ENCODE results near the gene CBX7.
"Not testable (repeated sequence)": the region's sequence is repeated elsewhere in the genome, so short reads cannot be mapped to it uniquely, and the experiment has no call there.

CBX7 gene

GRCh38 chr22:39174498-39175352, 22.2 kb upstream of the CBX7 start:
- in situ Hi-C loops (cut with HindIII; ENCODE audit: low sequenced_read_pairs): no loop called here

- in situ Hi-C loops (cut with HindIII; ENCODE audit: low sequenced_read_pairs): no loop called here
Measured at GRCh38 chr22:39173787-39174497, 21.5 kb upstream of the CBX7 start.

GRCh38 chr22:39173050-39173706, 20.7 kb upstream of the CBX7 start:
- in situ Hi-C loops (cut with HindIII; ENCODE audit: low sequenced_read_pairs): no loop called here

GRCh38 chr22:39172265-39173049, 20.0 kb upstream of the CBX7 start:
- in situ Hi-C loops (cut with HindIII; ENCODE audit: low sequenced_read_pairs): not testable (repeated sequence)

- in situ Hi-C loops (cut with HindIII; ENCODE audit: low sequenced_read_pairs): no loop called here
Measured at GRCh38 chr22:39171623-39172264, 19.3 kb upstream of the CBX7 start.

GRCh38 chr22:39170825-39171622, 18.5 kb upstream of the CBX7 start:
- in situ Hi-C loops (cut with HindIII; ENCODE audit: low sequenced_read_pairs): no loop called here

- in situ Hi-C loops (cut with HindIII; ENCODE audit: low sequenced_read_pairs): no loop called here
Measured at GRCh38 chr22:39169797-39170466, 17.5 kb upstream of the CBX7 start.

- in situ Hi-C loops (cut with HindIII; ENCODE audit: low sequenced_read_pairs): no loop called here
Measured at GRCh38 chr22:39166547-39166946, 14.1 kb upstream of the CBX7 start.

GRCh38 chr22:39156093-39156492, 3.6 kb upstream of the CBX7 start:
- in situ Hi-C loops (cut with HindIII; ENCODE audit: low sequenced_read_pairs): not testable (repeated sequence)

GRCh38 chr22:39155421-39155820, 2.9 kb upstream of the CBX7 start:
- in situ Hi-C loops (cut with HindIII; ENCODE audit: low sequenced_read_pairs): no loop called here

- in situ Hi-C loops (cut with HindIII; ENCODE audit: low sequenced_read_pairs): no loop called here
Measured at GRCh38 chr22:39153220-39153717, 789 bp upstream of the CBX7 start.

GRCh38 chr22:39152024-39152510, 413 bp downstream of the CBX7 start:
- in situ Hi-C loops (cut with HindIII; ENCODE audit: low sequenced_read_pairs): no loop called here

- in situ Hi-C loops (cut with HindIII; ENCODE audit: low sequenced_read_pairs): no loop called here
Measured at GRCh38 chr22:39151329-39151975, 1.0 kb downstream of the CBX7 start.

- in situ Hi-C loops (cut with HindIII; ENCODE audit: low sequenced_read_pairs): no loop called here
Measured at GRCh38 chr22:39150848-39151215, 1.6 kb downstream of the CBX7 start.

GRCh38 chr22:39149915-39150847, 2.3 kb downstream of the CBX7 start:
- in situ Hi-C loops (cut with HindIII; ENCODE audit: low sequenced_read_pairs): no loop called here

GRCh38 chr22:39148727-39149535, 3.5 kb downstream of the CBX7 start:
- in situ Hi-C loops (cut with HindIII; ENCODE audit: low sequenced_read_pairs): no loop called here
